GM19193 (cell line): ENCODE measurements around the gene RPRD1B.

ENCODE experiments used
- POLR2A ChIP-seq: IDR thresholded peaks from 4 replicates; pipeline ENCODE4 v1.6.1; 2011; ENCODE audit not compliant: insufficient read depth, insufficient read length; ENCODE audit errors: extremely low read depth

The RPRD1B gene, protein sequence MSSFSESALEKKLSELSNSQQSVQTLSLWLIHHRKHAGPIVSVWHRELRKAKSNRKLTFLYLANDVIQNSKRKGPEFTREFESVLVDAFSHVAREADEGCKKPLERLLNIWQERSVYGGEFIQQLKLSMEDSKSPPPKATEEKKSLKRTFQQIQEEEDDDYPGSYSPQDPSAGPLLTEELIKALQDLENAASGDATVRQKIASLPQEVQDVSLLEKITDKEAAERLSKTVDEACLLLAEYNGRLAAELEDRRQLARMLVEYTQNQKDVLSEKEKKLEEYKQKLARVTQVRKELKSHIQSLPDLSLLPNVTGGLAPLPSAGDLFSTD

DNA sequence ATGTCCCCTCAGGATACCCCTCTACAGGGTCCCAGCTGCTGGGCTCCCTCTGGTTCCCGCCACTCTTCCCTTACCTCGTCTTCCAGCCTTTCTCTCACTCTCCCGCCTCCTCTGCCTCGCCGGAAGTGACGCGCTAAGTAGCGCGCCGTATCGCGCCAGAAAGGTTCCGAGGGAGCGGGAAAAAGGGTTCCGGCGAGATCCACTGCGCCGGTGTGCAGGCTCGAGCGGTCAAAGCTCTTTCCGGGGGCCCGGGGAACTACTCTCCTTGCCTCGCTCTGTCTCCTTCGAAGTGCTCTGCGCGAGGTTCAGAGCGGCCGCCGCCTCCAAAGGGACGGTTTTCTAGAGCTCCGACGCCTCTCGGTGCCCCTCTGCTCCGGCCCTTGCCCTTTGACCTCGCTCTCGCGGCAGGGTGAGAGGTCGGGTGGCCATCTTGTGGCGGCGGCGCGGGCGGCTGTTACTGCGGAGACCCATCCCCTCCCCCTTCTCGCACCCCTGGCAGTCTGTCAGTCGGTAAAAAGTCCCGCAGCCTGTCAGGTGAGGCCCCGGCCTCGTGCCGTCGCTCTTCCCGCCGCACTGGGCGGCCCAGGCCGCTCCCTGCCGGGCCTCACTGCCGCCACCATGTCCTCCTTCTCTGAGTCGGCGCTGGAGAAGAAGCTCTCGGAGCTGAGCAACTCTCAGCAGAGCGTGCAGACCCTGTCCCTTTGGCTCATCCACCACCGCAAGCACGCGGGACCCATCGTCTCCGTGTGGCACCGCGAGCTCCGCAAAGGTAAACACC, at the start of gene RPRD1B, which contains the start of gene TTI1:
Gene RPRD1B, plus strand, starts transcription at position 417 of the 778 bp plus-strand sequence. Its CDS starts 202 bp downstream, at position 619.
Gene TTI1, minus strand, starts transcription at position 127 of the 778 bp plus-strand sequence. CDS start 19,640 bp downstream, outside the sequence.
- peak; percentile 81 for TF ChIP-seq POLR2A

DNA sequence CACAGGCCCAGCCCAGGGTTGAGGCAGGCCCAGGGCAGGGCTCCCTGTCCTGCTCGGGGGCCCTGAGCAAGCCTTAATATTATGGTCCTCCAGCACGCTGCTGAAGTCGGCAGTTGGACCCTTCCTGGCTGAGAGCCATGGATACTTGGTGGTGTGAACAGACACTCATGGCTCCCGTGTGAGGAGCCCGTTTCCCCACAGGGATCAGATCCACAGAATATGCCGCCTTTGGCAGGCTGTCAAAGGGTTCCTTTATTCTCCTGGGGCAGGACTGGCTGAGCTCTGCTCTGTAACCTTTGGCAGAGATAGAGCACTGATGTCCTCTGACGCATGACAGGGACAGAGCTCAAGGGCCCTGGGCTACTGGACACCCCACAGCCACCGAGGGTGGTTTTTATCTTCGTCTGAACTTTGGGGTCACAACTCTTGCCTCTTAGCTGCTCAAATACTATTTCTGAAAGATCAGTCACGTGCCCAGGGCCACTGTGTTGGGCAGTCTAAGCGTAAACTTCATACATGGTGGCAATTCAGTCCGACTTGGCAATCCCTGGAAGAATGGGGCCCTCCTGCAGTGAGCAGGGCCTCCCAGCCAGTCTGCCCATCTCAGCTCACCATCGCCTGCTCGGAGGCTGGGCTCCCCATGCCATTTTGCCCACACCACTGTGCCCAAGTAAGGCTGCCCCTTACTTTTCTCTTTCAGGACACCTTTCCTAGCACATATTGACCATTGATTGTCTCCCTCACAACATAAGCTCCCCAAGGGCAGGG, 49.3 kb upstream of the RPRD1B start:
- TF ChIP-seq POLR2A: no peak

DNA sequence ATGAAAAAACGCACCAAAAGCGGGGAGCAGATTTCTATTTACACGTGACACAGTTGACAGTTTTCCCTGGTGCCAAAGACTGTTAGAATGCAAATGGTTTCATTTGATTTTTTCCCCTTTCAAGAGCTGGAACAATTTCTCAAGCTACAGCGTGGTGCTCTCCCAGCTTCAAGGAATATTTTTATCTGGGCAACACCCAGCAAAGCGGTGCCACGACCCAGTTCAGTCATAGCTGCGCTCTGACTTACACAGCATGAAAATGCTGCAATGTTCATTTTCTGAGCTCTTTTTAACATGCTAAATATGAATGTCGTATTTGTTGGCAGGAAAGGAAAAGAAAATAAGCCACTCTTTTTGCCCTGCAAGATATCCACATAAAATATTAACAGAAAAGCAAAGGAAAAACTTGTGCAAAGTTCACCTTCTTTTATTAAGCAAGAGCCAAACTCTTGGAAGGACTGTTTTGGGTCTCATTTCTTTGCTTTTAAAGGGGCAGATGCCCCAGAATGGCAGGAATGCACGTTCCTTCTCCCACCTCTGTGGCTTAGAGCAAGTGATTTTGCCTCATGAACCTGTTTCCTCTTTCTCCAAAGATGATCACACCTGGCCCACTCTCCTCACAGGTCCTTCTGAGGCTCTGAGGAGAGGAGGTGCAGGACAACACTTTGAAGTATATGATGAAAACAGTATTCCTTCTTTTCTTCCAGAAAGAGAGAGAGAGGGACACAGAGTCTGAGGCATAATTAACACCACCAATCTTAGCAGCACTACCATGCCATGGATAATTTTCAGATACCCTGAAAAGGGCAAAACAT, 47.3 kb upstream of the RPRD1B start:
- no peak for TF ChIP-seq POLR2A

DNA sequence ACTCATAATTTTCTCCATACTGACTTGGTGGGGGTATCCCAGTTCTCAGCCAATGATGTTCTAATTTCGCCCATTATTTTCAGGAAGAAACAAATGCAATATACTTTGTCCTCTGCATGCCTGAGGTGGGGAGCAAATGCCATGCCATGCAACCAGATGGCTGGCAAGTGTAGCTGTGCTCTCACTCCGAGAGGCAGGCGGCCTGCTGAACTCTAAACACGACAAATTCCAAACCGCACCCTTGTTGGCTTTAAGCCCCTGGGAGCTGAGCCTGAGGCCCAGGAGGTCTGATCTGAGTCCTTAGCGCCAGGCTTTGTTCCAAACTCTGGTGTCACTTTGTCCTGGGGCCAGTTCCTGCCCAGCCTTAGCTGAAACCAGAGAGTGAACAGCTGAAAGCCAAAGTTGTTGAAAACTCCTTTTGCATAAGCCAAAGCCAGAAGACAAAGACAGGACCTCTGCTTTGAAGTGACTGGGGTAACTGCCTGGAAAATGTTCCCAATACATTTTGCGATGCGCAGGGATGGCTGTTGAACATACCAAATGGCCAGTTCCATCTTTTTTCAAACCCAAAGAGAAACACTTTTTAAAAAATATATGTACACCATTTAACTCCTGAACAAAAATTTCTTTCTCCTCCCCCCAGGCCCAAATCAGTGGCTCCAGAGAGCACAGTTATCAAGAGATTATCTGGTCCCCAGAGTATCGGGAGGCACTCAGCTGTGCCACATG, 46.5 kb upstream of the RPRD1B start:
- TF ChIP-seq POLR2A: no peak

DNA sequence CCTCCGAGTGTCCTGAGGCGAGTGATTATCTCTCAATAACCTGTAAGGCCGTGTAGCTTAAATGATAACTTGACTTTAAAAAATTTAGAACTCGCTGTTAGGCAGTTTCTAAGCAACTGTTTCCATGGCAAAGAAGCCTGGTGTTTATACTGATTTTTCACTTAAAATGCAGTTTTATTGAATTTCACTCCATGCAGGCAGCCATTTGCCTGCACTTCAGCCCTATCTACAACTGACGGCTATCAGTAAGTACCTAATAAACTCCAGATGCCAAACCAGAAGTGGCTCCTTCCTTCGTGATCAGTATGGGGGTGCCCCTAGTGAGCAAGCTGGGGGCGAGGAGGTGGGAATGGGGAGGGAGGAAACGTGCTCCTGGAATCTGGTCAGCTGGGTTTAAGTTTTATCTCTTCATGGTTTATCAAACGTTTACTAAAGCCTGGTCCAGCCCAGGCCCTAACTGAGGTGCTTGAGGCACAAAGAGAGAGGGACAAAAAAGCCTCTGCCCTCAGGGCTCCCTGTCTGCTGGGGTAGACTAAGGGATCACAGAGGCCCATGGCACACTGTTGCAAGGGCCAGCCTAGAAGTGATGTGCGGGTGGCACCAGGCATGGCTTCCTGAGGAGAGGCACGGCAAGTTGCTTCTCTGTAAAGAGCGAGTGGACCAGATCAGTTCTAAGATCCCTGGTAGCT, 45.8 kb upstream of the RPRD1B start:
- TF ChIP-seq POLR2A: no peak

DNA sequence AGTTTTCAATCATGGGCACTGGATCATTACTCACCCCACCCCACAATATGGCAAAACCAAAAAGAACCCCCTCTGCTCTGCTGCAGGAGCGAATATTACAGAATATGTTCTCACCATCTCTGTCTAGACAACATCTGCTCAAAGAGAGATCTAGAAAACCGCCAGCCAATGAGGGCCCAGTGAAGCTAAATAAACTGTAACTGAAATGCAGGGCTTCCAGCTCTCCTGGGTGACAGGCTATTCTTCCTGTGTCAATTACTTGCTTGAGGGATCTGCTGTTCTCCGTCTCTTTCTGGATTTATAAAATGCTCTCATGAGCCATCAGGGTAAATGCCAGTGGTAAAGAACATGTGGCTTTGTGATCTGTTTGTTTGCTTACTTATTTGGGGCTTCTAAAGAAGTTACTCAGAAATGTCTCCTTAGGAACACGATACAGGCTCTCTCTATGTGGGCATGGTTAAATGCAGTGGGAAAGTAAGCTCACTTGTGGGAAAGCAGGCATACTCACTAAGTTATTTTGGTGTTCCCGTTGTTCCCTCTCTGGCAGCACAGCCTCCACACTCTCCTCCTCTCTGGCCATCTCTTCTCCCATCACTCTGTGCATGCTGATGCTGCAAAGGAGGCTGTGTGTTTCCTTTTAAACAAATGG, 45.1 kb upstream of the RPRD1B start:
- TF ChIP-seq POLR2A: no peak

DNA sequence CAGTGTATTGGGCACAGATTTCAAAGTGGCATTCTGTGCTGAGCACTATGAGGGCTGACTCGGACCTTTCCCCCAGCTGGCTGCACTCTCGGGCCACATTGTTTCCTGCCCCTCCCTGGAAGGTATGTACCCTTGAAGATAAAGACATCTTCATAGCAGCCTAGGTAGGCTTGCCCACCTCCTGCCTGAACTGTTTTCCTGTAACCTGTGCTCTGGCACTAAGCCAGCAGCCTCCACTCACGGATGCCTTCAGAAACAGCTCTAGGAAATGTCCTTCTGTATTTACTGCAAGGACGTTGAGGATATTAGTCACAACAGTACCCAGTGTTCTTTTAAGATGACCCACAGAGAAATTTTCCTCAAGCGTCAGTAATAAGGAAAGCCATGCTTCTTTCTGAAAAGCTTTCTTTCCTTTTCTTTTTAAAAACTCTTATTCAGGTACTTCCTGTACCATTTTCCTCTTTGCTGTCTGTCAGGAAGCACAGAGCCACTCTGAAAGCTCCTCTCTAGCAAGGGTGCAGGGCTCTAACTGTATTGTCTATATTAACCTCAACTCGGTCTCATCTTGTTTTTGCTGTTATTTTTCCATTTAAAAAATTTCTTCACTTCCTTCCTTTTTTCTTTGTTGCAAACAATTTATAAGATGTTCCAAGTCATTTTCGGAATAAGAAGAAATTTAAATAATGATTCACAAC, 43.8 kb upstream of the RPRD1B start:
- no peak for TF ChIP-seq POLR2A

DNA sequence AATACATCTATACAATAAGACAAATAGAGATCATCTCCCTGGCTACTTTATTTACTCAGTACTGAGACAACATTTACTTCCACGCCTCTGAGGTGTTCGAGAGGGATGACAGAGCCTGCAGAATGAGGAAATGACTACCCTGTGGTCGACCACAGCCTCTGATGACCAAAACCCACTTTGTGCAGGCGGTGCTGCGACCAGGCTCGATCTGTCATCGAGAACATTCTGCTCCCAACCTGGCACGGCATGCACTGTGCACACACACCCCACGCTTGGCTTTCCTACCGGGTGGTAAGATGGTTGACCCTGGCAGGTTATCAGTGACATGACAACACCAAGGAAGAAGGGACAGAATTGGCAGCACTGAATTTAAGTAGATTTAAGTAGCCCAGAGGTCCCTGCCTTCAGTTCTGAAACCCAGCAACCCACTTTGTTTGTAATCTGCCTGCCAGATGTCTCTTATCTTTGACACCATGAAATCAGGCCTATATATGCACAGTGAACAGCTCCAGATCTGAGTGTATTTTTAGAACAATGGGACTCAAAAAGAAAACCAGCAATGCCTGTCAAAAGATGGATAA, 42.9 kb upstream of the RPRD1B start:
- TF ChIP-seq POLR2A: no peak

DNA sequence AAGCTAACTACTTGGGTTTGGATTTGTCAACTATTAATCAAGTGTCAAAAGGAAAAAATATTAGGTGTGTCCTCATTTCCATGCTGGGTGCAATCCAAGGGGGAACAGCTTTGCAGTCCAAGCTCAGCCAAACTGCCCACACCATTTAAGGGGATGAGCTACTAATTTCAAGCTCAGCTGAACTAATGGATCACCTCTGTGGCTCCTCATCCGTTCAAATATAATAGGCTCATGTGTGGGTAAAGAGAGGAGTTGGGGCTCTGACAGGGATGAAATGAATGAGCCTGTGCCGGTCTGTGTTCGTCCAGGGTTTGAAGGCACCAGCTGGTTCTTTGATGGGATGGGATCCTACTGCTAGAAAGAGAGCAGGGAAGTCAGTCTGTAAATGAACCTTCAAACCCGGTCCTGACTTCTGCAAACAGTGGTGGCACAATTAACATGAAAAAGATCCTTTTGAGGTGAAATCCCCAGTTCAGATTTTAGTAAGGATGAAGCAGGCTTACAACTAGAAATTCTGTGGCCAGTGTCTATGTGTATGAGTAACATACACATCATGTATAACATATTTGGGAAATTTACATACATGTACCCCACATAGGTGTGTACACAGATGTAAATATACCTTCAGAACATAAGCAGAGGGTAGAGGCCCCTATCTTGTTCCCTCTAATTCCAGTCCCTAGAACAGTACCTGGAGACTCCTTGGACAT, 42.2 kb upstream of the RPRD1B start:
- no peak for TF ChIP-seq POLR2A

DNA sequence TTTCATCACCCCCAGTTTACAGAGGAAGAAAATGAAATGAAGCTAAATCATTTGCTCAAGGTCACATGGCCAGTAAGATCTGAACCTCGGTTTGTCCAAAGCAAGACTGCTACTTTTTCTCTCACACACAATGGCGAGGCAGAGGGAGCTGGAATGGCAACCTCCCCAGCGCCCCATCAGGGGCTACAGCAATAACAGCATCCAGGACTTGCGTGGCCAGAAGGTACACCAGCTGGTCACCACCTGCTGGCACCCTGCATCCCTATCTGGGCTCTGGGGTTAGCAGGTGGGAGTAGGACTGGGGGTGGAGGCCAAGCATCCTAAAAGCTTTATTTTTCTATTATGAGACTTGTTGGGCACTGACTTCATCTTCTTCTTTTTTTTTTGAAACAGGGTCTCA, 41.6 kb upstream of the RPRD1B start:
- no peak for TF ChIP-seq POLR2A

DNA sequence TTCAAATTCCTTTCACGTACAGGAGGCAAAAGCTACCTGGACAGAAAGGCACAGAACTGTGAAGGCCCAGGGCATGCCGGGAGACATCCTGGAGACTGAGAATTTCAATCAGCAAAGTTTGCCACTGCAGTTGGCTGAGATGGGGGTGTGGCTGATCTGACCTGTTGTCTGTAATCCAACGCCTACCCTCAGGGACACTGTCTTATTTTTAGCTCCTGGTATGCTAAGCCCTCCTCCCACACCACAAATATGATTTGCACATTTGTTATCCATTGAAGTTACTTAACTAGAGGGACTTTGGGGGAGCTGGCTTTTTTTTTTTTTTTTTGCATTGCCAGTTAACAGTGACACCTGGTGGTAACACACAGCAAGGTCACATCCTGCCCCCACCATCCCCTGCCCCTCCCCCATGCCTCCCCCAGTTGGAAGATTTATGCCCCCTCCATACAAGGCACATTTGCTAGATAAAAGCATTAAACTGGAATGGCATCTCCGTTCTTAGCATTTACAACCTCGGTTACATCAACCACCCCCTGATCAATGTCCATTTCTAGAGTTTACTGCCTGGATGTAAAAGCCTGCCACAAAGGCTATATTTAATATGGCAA, 40.6 kb upstream of the RPRD1B start:
- no peak for TF ChIP-seq POLR2A

DNA sequence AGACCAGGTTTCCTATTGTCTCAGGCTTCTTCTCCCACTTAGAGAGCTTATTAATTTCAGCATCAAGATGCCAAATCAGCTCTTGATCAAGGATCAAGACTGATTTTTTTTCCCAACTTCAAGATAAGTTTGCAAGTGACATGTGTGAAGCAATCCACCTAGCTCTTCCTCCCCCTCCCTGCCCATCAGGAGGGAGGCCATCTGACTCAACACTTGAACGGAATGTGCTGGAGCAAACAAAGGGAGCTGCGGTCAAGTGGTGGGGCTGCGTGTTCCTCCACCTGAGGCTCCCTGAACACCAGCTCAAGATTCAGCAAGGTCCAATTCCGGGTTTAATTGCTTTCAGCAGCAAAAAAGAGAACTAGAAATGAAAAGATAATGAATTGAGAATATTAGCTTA, 39.0 kb upstream of the RPRD1B start:
- TF ChIP-seq POLR2A: no peak
